OCI-LY3 (cell line): ENCODE measurements around the gene FUT8.

Source experiments
- EZH2phosphoT487 ChIP-seq: fragments of 200-600 bp; shearing (Covaris generic); IDR thresholded peaks from 2 replicates; pipeline ENCODE4 v1.6.1; 2018; ENCODE audit warnings: antibody characterized with exemption, mixed run types, low read depth
- TF ChIP-seq, protein P1 (sequence below): fragments of 200-600, 300-600 bp; sonication (generic); IDR thresholded peaks from 2 replicates; pipeline ENCODE4 v1.5.1; 2014; ENCODE audit warnings: antibody characterized with exemption, low read length, low read depth

DNA sequence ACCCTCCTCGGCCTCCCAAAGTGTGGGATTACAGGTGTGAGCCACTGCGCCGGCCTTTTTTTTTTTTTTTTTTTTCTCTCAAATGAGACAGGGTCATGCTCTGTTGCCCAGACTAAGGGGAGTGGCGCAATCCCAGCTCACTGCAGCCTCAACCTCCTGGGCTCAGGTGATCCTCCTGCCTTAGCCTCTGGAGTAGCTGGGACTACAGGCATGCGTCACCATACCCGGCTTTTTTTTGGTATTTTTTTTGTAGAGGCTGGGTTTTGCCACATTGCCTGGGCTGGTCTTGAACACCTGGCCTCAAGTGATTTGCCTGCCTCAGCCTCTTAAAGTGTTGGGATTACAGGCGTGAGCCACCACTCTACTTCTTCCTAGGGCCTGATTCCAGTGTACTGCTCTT lies 18.7 kb downstream of the FUT8 start:
- TF ChIP-seq, protein P1, sequence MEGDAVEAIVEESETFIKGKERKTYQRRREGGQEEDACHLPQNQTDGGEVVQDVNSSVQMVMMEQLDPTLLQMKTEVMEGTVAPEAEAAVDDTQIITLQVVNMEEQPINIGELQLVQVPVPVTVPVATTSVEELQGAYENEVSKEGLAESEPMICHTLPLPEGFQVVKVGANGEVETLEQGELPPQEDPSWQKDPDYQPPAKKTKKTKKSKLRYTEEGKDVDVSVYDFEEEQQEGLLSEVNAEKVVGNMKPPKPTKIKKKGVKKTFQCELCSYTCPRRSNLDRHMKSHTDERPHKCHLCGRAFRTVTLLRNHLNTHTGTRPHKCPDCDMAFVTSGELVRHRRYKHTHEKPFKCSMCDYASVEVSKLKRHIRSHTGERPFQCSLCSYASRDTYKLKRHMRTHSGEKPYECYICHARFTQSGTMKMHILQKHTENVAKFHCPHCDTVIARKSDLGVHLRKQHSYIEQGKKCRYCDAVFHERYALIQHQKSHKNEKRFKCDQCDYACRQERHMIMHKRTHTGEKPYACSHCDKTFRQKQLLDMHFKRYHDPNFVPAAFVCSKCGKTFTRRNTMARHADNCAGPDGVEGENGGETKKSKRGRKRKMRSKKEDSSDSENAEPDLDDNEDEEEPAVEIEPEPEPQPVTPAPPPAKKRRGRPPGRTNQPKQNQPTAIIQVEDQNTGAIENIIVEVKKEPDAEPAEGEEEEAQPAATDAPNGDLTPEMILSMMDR: no peak
- TF ChIP-seq EZH2phosphoT487: no peak
